Cardiac muscle cell (in vitro differentiated cells and primary cell): ENCODE data around the gene LCMT2. TPM values are rescaled to one million over a fixed set of nuclear protein-coding genes. Genes with fewer than 3 reads are reported as not detected.

Experiments used
- DNase-seq, 2 donors: peaks; one replicate each; pipeline versions ENCODE4 v3.0.0 to v3.0.0-alpha.2; 2010 to 2017; ENCODE audit warnings: low read depth in 1 of 2, low spot score in 1 of 2
- H3K27ac ChIP-seq: fragments of 200-600 bp; sonication (generic); 2 replicates; pipeline ENCODE4 v1.5.1; 2016
- H3K27me3 ChIP-seq: fragments of 200-600 bp; sonication (generic); 2 replicates; pipeline ENCODE4 v1.6.0; 2016; ENCODE audit warnings: control low read depth
- H3K36me3 ChIP-seq: fragments of 200-600 bp; sonication (generic); 2 replicates; pipeline ENCODE4 v1.5.1; 2016; ENCODE audit warnings: control low read depth
- H3K4me1 ChIP-seq: fragments of 200-600 bp; sonication (generic); 2 replicates; pipeline ENCODE4 v1.8.1; 2017; ENCODE audit warnings: low read depth, mild to moderate bottlenecking, mixed run types
- H3K4me3 ChIP-seq: fragments of 200-600 bp; sonication (generic); 2 replicates; pipeline ENCODE4 v1.5.1; 2016; ENCODE audit warnings: mild to moderate bottlenecking
- H3K9me3 ChIP-seq: fragments of 200-600 bp; sonication (generic); 2 replicates; pipeline ENCODE4 v1.5.1; 2017; ENCODE audit warnings: low read depth, mild to moderate bottlenecking, control low read depth
- polyA plus RNA-seq: library from polyadenylated mRNA; unstranded; fragments of >200 nt; fragmentation: Nextera tagmentation; extraction: Ambion mirVana; gene quantifications from 2 replicates; pipeline ENCODE4 v1.2.1, GENCODE V29; 2016
- total RNA-seq: library from RNA; depleted of rRNA; stranded (reverse); fragments of >200 nt; gene quantifications from 2 replicates; pipeline ENCODE4 v1.2.3, GENCODE V29; 2016
- TF ChIP-seq, protein P1 (sequence below): IDR thresholded peaks from 2 replicates; pipeline ENCODE4 v1.5.1; 2012; ENCODE audit warnings: low read depth, mild to moderate bottlenecking, low read length

LCMT2 gene
- total and polyA plus RNA-seq, 2 experiments from 2014 or later = 8.2 to 11.6 TPM

DNA sequence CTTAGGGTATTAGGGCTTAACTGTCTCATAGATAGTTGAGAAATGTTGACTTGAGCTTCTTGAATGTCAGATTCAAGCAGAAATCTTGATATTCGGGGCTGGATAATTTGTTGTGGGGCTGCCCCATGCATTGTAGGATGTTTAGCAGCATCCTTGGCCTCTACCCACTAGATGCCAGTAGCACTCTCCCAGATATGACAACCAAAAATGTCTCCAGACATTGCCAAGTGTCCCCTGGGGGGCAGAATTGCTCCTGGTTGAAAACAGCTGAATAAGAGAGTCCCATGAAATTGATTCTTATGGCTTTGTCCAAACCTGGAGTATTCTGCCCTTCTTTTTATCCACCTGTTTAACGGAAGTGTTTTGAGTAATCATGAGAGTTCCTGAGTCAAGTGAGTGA is 15.9 kb upstream of the LCMT2 start:
- Histone ChIP-seq H3K36me3 (peaks cover 50% of the 10 kb centered on the region), H3K27me3 (no peaks in the 10 kb centered on the region), H3K4me1 (no peaks in the 10 kb centered on the region), H3K9me3 (no peaks in the 10 kb centered on the region), H3K4me3 (no peak overlapping the region), H3K27ac (no peak overlapping the region)
- TF ChIP-seq, protein P1, sequence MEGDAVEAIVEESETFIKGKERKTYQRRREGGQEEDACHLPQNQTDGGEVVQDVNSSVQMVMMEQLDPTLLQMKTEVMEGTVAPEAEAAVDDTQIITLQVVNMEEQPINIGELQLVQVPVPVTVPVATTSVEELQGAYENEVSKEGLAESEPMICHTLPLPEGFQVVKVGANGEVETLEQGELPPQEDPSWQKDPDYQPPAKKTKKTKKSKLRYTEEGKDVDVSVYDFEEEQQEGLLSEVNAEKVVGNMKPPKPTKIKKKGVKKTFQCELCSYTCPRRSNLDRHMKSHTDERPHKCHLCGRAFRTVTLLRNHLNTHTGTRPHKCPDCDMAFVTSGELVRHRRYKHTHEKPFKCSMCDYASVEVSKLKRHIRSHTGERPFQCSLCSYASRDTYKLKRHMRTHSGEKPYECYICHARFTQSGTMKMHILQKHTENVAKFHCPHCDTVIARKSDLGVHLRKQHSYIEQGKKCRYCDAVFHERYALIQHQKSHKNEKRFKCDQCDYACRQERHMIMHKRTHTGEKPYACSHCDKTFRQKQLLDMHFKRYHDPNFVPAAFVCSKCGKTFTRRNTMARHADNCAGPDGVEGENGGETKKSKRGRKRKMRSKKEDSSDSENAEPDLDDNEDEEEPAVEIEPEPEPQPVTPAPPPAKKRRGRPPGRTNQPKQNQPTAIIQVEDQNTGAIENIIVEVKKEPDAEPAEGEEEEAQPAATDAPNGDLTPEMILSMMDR = no peak
- DNase-seq = no peak

- peaks cover 8% of the 10 kb centered on the region for H3K36me3 ChIP-seq
- peaks cover 16% of the 10 kb centered on the region for H3K4me1 ChIP-seq
- H3K27ac ChIP-seq = peak overlapping the region; percentile 95
- TF ChIP-seq, protein P1 = no peak
- DNase-seq = no peak
- H3K4me3 ChIP-seq = peak overlapping the region; percentile 84
- H3K27me3 ChIP-seq = no peaks in the 10 kb centered on the region
- H3K9me3 ChIP-seq = no peaks in the 10 kb centered on the region
Observed at GRCh38 chr15:43330780-43331087, 361 bp upstream of the LCMT2 start.

DNA sequence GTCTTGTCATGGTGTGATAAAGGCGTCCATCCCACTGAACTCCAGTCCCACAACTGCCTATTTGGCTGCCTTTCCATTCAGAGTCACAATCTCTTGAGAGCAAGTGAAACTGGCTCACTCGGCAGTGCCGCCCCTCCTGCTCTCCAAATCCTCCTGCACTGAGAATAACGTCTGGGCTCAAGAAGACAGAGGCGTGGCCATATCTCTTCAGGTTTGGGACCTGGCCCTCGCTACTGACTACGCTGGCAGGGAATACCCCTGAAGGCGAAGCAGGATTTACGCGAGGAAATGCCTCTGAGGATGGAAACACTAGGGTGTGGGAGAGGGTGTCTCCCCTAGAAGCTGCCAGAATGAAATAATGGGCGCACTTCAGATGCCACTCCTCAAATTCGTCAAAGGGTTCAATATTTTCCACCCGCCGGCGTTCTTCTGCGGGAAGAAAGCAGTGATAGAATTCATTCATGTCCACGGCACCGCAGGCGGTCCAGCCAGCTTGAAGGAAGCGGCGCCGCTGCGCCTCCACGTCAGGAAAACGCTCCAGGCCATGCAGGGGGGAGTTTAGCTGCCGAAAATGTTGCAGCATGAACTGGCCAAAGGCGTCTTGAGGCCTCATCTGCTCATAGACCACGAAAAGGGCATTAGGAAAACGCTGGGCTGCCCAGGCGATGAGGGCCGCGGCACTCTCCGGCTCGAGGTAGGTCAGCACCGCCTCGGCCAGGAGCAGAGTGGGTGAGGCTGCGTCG is 985 bp downstream of the LCMT2 start:
- Histone ChIP-seq H3K4me1 (peaks cover 16% of the 10 kb centered on the region), H3K36me3 (no peaks in the 10 kb centered on the region), H3K9me3 (no peaks in the 10 kb centered on the region), H3K4me3 (peak overlapping the region; percentile 84), H3K27me3 (peaks cover 8% of the 10 kb centered on the region), H3K27ac (peak overlapping the region; percentile 95)
- TF ChIP-seq, protein P1 = no peak
- DNase-seq = peak in 1 of 2 donors; percentile 7

GRCh38 chr15:43325039-43325684 is 5.2 kb downstream of the LCMT2 start:
- H3K4me3 ChIP-seq = no peak overlapping the region
- peaks cover 40% of the 10 kb centered on the region for H3K27me3 ChIP-seq
- TF ChIP-seq, protein P1 = no peak
- H3K27ac ChIP-seq = no peak overlapping the region
- no peaks in the 10 kb centered on the region for H3K36me3 ChIP-seq
- H3K9me3 ChIP-seq = no peaks in the 10 kb centered on the region
- H3K4me1 ChIP-seq = peaks cover 9% of the 10 kb centered on the region
- DNase-seq = no peak

DNA sequence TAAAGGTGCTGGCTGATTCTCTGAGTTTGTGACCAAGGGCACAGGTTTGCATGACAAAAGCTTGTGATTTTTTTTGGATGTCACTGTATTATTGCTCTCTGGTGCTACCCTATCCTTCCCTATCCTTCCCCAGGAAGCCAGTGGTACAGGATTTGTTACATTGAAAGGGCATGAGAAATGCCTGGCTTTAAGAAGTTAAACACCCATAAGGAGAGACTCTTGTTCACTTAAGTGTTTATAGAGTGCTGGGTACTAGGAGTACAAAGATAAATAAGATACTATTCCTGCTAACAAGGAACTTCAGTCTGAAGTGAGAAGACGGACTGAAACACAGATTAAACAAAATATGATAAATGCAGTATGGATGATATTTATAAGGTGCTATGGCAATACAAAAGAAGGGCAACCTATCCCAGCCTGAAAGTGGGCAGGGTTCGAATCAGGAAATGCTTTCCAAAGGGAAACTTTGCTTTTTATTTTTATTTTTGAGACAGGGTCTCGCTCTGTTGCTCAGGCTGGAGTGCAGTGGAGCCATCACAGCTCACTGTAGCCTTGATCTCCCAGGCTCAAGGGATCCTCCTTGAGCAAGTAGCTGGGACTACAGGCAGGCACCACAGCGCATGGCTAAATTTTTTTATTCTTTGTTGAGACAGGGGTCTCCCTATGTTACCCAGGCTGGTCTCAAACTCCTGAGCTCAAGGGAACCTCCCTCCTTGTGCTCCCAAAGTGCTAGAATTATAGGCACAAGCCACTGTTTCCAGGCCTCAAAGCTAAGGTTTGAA is 11.2 kb downstream of the LCMT2 start:
- TF ChIP-seq, protein P1 = no peak
- H3K4me1 ChIP-seq = no peaks in the 10 kb centered on the region
- H3K27me3 ChIP-seq = peaks cover 34% of the 10 kb centered on the region
- no peaks in the 10 kb centered on the region for H3K9me3 ChIP-seq
- DNase-seq = no peak
- no peak overlapping the region for H3K4me3 ChIP-seq
- no peak overlapping the region for H3K27ac ChIP-seq
- no peaks in the 10 kb centered on the region for H3K36me3 ChIP-seq
